NCI-H510A (cell line): Measurements from ENCODE around the gene EMCN.
"Not testable (repeated sequence)": the region's sequence is repeated elsewhere in the genome, so short reads cannot be mapped to it uniquely, and the experiment has no call there.

Source experiments
- DNase-seq: peaks from one replicate; lab custom pipeline; 2025; lab: John Stamatoyannopoulos, UW

EMCN gene

DNA sequence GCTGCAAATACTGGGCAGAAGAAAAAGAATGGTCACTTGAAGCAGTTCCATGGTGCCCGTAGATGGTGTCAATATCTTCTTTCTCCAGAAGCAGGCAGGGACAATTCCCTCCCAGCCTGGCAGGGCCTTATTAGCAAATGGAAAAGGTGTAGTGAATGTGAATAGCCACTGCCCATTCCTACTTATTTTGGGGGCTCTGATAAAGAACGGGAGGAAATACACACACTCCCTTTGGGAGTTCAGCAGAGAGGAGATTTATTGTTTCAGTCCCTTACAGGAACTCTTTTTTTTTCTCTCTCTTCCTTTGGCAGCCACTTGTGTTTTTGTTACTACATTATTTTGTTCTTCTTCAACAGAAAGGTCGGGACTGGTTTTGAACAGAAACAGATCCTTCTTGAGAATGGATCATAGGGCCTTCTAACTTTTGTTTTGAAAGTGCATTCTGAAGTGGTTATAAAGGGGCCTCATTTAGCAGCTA lies at the start of gene EMCN:
Gene EMCN (minus strand): TSS at position 159 of the 478 bp plus-strand sequence. CDS start 108 bp downstream, at position 51.
- DNase-seq: no peak

DNA sequence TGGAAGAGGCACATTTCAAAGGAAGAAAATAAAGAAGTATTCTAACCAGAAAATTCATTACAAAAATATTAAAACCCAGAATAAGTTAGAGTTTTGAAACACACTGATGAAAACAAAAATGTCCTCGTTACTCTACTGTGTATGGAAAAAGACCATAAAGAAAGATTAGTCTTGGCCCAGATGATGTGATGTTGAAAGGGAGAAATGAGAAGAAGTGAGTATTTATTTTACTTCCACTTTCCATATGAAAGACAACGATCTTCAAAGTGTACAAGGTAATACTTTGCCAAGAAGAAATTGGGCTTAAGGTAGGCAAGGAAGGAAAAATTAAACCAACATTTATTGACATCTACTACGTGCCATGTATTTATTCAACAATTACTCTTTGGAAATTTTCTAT lies 48.6 kb upstream of the EMCN start:
- no peak for DNase-seq

DNA sequence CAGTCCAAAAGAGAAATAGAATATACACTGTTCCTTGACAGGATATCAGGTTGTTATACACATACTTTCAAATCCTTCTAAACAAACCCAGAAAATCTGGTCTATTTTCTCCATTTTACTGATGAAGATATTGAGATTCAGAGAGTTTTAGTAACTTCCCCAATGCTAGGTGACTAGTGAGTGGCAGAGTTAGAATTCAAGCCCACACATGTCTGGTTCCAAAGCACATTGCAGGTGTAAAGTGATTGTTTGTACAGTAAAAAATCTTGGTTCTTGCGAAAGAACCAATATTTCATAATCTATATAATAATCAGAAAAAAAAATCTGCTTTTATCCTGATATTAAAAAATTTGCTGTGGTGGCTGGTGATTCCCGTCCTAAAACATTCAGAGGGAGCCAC lies 39.5 kb upstream of the EMCN start:
- no peak for DNase-seq

- DNase-seq: no peak
These were observed 38.0 kb upstream of the EMCN start for GRCh38 chr4:100555611-100556337.

- no peak for DNase-seq
These were observed 30.4 kb upstream of the EMCN start for GRCh38 chr4:100548200-100548560.

DNA sequence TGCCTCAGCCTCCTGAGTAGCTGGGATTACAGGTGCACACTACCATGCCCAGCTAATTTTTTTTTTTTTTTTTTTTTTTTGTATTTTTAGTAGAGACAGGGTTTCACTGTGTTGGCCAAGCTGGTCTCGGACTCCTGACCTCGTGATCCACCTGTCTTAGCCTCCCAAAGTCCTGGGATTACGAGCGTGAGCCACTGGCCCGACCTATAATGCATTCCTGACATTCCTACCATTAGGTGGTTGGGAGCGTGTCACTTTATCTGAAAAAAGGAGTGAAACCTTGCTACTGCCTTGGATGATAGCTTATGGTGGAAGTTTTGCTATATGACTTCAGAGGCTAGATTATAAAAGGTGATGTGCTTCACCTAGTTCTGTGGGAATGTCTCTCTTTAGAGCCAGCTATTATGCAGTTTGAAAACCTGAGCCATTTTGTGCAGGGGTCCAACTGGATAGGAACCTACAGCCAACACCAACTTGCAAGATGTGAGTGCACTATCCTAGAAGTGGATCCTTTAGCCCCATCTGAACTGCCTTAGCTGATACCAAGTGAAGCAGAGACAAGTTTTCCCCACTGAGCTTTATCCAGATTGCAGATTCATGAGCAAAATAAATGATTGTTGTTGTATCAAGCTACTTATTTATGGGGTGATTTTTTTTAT lies 29.8 kb upstream of the EMCN start:
- no peak for DNase-seq

DNA sequence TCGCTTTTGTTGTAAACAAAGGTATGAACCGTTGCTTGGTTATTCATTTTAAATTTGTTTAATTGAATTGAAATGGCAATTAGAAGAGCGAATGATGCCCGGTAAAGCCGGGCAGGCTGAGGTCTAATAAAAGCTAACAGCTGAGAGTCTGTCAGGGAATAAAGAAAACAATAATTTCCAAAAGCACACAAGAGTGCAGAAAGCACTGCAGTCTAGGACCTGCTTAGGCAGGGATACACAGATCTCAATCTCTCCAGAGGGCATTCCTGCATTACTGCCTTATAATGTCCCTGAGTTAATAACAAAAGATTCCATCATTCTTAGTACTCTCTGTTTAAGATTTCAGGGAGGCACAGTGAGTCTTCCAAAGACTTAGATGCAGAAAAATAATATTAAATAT lies 27.6 kb upstream of the EMCN start:
- DNase-seq: no peak

DNA sequence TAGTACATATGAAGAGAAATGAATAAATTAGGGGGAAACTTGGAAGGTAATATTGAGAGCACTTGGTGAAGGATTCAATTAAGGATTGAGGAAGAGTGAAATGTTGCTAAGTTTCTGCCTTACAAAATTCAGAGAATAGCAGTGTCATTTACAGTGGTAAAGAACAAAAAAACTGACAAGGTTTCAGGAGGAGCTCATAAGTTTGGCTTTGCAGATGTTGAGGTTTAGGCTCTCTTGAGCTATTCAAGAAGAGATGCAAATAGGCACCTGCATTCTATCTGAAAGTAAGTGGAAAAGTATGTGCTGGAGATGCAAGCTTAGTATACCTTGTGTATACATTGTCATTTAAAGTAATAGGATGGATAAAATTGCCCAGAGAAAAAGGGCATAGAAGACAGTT lies 22.3 kb upstream of the EMCN start:
- DNase-seq: no peak

- DNase-seq: no peak
These were observed 21.9 kb upstream of the EMCN start for GRCh38 chr4:100539706-100540105.

GRCh38 chr4:100533741-100534140 lies 15.9 kb upstream of the EMCN start:
- no peak for DNase-seq

- DNase-seq: not testable (repeated sequence)
These were observed 12.3 kb upstream of the EMCN start for GRCh38 chr4:100530161-100530560.

- no peak for DNase-seq
These were observed 7.9 kb upstream of the EMCN start for GRCh38 chr4:100525686-100526085.

GRCh38 chr4:100519205-100519604 lies 1.4 kb upstream of the EMCN start:
- DNase-seq: no peak

- DNase-seq: no peak
These were observed 1.6 kb downstream of the EMCN start for GRCh38 chr4:100516225-100516624.

GRCh38 chr4:100511896-100512295 lies 5.9 kb downstream of the EMCN start:
- DNase-seq: no peak

DNA sequence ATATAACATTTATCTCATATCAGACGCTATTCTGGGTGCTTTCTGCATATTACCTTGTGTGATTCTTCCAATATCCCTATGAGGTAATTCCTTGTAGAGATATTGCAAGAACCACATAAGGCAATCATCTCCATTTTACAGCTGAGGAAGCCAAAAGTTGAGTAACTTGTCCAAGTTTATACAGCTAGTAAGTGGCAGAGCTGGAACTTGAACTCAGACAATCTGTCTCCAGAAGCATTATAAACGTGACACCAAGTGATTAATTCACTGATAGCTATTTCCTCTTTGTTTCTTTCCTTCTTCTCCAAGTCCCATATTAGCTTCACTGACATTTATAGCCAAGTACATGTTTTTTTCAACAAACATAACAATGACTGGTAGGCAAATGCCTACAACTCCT lies 7.3 kb downstream of the EMCN start:
- DNase-seq: no peak

DNA sequence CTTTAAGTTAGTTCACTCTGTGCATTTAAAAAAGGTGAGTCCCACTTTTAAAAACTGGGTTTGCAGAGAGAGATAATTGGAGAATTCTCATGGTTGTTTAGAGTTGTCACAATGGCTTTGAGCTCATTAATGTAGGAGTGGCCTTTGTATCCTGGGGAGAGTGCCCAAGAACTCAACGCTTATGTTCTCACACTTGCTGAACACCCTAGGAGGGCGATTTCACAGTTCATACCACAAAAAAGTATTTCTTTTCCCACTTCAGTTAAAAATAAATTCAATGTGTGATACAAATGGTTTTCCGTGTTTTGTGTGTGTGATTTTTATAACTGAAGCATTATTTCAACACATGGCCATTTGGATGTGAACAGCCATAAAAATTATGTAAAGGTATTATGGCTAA lies 8.4 kb downstream of the EMCN start:
- DNase-seq: no peak

DNA sequence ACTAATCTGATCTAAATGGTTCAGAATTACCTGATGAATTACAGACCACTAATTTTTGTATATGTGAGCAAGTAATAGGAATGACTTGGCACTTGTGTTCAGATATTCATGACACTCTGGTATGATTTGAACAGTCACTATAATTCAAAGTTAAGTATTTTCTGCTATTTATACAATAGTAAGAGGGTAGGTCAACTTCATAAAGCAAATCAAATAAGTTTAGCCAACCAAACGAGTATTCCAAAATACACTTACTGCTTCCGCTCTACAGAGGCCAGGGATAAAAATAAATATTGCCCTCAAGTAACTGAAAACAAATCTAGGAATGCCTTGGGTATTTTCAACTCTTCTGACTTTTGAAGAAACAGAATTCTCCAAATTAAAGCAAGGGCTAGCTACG lies 9.1 kb downstream of the EMCN start:
- no peak for DNase-seq

GRCh38 chr4:100504086-100504874 lies 13.5 kb downstream of the EMCN start:
- no peak for DNase-seq

GRCh38 chr4:100497791-100498190 lies 20.0 kb downstream of the EMCN start:
- DNase-seq: no peak

- no peak for DNase-seq
These were observed 22.7 kb downstream of the EMCN start for GRCh38 chr4:100495074-100495473.

DNA sequence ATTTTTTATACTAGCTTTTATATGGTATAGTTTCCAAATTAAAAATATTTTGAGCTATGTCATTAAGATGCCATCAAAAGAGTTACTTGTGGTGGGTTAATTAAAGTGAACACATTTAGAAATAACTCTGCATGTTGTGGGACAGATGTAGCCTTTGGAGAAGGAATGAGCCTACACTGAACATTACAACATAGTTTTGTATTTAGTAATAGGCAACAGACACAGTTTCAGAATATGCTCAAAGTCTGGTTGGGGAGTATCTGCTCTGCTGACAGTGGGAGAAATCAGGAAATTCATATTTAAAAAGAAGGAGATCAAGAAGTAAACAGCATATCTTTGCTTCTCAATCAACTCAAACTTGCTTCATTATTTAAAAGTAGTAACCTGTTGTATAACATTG lies 23.7 kb downstream of the EMCN start:
- DNase-seq: no peak

GRCh38 chr4:100493756-100494155 lies 24.1 kb downstream of the EMCN start:
- no peak for DNase-seq
